ENCODE results near the gene SYNGAP1. TPM values are rescaled to one million over a fixed set of nuclear protein-coding genes. Genes with fewer than 3 reads are reported as not detected.

The SYNGAP1 gene
- total and polyA plus RNA-seq, 2 of the 8 experiments (the other 6 are each of a cell fraction or from before 2014, with no cell fraction given): 31.0 to 101 TPM

GRCh38 chr6:33443025-33443424, 23.2 kb downstream of the SYNGAP1 start:
- Histone ChIP-seq H2BK120ac (replicated peaks; ENCODE audit: low read depth, low read length) (no peak overlapping the region), H4K5ac (ENCODE audit: insufficient read length, low read depth, low read length) (no peak overlapping the region), H3K56ac (replicated peaks; ENCODE audit: insufficient read length, low read depth, low read length) (no peak overlapping the region), H2BK5ac (ENCODE audit: low read depth, low read length) (no peak overlapping the region), H3K27ac (ENCODE audit: low read depth, low read length) (no peak overlapping the region), H2BK12ac (ENCODE audit: low read depth, low read length) (no peak overlapping the region), H2BK20ac (ENCODE audit: low read length) (no peak overlapping the region), H3K9ac (replicated peaks in 1 of 4; ENCODE audit: extremely low read depth in 1 of 4, low read depth in 3 of 4, low read length in 3 of 4) (no peak overlapping the region), H3K18ac (ENCODE audit: extremely low read depth, low read length) (no peak overlapping the region), H3K4me1 (replicated peaks in 1 of 4; ENCODE audit: control insufficient read depth in 3 of 4, insufficient read depth in 4 of 4, low read length in 3 of 4) (no peaks in the 10 kb centered on the region; a peak in 1 of 7 replicates), H2BK15ac (ENCODE audit: low read length) (no peak overlapping the region), H4K91ac (replicated peaks; ENCODE audit: insufficient read length, low read length) (no peak overlapping the region), H3K9me3 (ENCODE audit: insufficient read depth in 2 of 2, low read depth in 1 of 2, low read length in 1 of 2) (no peaks in the 10 kb centered on the region), H4K8ac (ENCODE audit: extremely low read depth, insufficient read depth, low read length) (no peak overlapping the region), H3K14ac (ENCODE audit: insufficient read length) (no peak overlapping the region), H3K36me3 (ENCODE audit: control insufficient read depth in 2 of 4, insufficient read depth in 4 of 4, low read length in 3 of 4) (peaks cover 50 to 96% (median 85%) of the 10 kb centered on the region in 4 experiments), H3K4me3 (ENCODE audit: extremely low read depth in 1 of 4, insufficient read depth in 2 of 4, low read depth in 3 of 4, low read length in 4 of 4) (no peak overlapping the region), H3K79me2 (ENCODE audit: control insufficient read depth in 1 of 2, insufficient read depth in 2 of 2, low read length in 2 of 2) (peaks cover 0 to 4% of the 10 kb centered on the region in 2 experiments; a peak in 1 of 4 replicates), H3K4me2 (ENCODE audit: insufficient read depth in 1 of 2, low read depth in 2 of 2, low read length in 2 of 2) (no peak overlapping the region), H3K23me2 (ENCODE audit: low read depth, low read length) (no peaks in the 10 kb centered on the region), H3K4ac (replicated peaks; ENCODE audit: insufficient read length, low read depth, low read length) (no peak overlapping the region), H2AFZ (ENCODE audit: low read length) (no peak overlapping the region), H3K27me3 (replicated peaks in 1 of 4; ENCODE audit: control insufficient read depth in 3 of 4, extremely low read depth in 1 of 4, insufficient read depth in 3 of 4, low read length in 3 of 4) (no peaks in the 10 kb centered on the region), H3K23ac (ENCODE audit: insufficient read length) (no peak overlapping the region), H3K79me1 (ENCODE audit: low read depth, low read length) (0 out of 2 replicates have a peak, but pooled peaks cover 2% of the 10 kb centered on the region), H4K20me1 (replicated peaks in 1 of 2; ENCODE audit: control insufficient read depth in 1 of 2, insufficient read depth in 2 of 2, low read length in 2 of 2) (peaks cover 11 to 42% of the 10 kb centered on the region in 2 experiments), H2AK5ac (ENCODE audit: low read depth, low read length) (no peak overlapping the region)
- DNase-seq (ENCODE audit: low read depth in 1 of 2, low spot score in 2 of 2) (no peak), FAIRE-seq (no peak)
- CTCF ChIA-PET (ENCODE audit: partially characterized antibody): interaction anchor here (1.7 to 4.7 kb wide), 2 partner anchors 13 to 14 kb away, joined by 3 to 22 read pairs; no protein-coding TSS in a partner anchor
- WGBS, 2 experiments (ENCODE audit: extremely low coverage in 1 of 2, insufficient coverage in 1 of 2, insufficient read length in 1 of 2, insufficient replicate concordance in 2 of 2, low coverage in 1 of 2, low lambda C conversion rate in 2 of 2, missing lambda C conversion rate in 1 of 2): 89% methylated on average over 17 of the region's 17 CpGs; no CpG with 5 or more reads in 1 of the 2 experiments
- POLR2A ChIA-PET (ENCODE audit: partially characterized antibody): interaction anchor here (4.7 to 14.8 kb wide), 3 partner anchors 9 to 17 kb away, joined by 23 to 381 read pairs (median 35); partner anchors contain the start of gene ZBTB9
- TF ChIP-seq ATF3 (IDR thresholded peaks at IDR 0.05; ENCODE audit: insufficient read depth, low read depth, low read length) (no peak), RBBP5 (IDR thresholded peaks at IDR 0.05; ENCODE audit: borderline replicate concordance, low read depth, low read length) (no peak), EGR1 (IDR thresholded peaks at IDR 0.05; ENCODE audit: borderline replicate concordance, low read depth, low read length) (no peak)
